ENCODE results near the gene HACL1. TPM values are rescaled to one million over a fixed set of nuclear protein-coding genes. Genes with fewer than 3 reads are reported as not detected.

HACL1 gene
- total RNA-seq, 2 experiments from 2014 or later, result 24.9 to 29.5 TPM

Other genes with a start within 250 kb of the HACL1 start
- gene METTL6, start 174.0 kb downstream of the HACL1 start, total RNA-seq, result 10 to 100 TPM; 18.6 to 19.3 TPM
- 10 to 100 TPM; 27.9 to 31.0 TPM for gene EAF1, start 174.0 kb downstream of the HACL1 start, total RNA-seq
- gene COLQ, start 79.9 kb downstream of the HACL1 start, total RNA-seq, result 1 to 10 TPM; 3.5 to 4.1 TPM
- gene BTD, start 176 bp upstream of the HACL1 start, total RNA-seq, result 1 to 10 TPM; 8.3 to 9.6 TPM
- gene ANKRD28, start 196.4 kb upstream of the HACL1 start, total RNA-seq, result 10 to 100 TPM; 30.3 to 33.1 TPM

Data from activated naive CD8-positive, alpha-beta T cell treated with anti-CD3 and anti-CD28 coated beads, Interleukin-2, amount 10 ng/mL, durations not matched to agents 7 days and 5 days (primary cell).